K562 (cell line): ENCODE measurements around the gene ANHX. TPM values are rescaled to one million over a fixed set of nuclear protein-coding genes. Genes with fewer than 3 reads are reported as not detected.

Experiments
- ATAC-seq: fragments of 200-7000 bp; cut with Tn5 transposase; 3 replicates; pipeline ENCODE4 v1.9.1; 2020; ENCODE audit warnings: moderate library complexity
- BruUV-seq: library from RNA; stranded (reverse); fragments of 400-500 nt; replicated peaks from 2 replicates; lab custom pipeline; 2021; lab: Mats Ljungman, UMichigan
- CTCF ChIA-PET: fragments of 300-600 bp; formaldehyde crosslinking; extraction: SDS; loops from one replicate; lab custom pipeline; 2021; ENCODE audit warnings: low intra/inter-chr PET ratio; lab: Yijun Ruan, JAX
- POLR2A ChIA-PET: fragments of 300-600, 350-650 bp; sonication (Branson Sonifier 250); formaldehyde crosslinking; extraction: SDS; loops from one replicate; lab custom pipeline; 2021; ENCODE audit warnings: antibody characterized with exemption, inconsistent platforms; lab: Yijun Ruan, JAX
- DNase-seq, 4 experiments: peaks; one replicate each; pipeline versions ENCODE4 v3.0.0 to v3.0.0-alpha.2; 2011 to 2018; ENCODE audit warnings: low spot score in 3 of 4, mixed read lengths in 3 of 4; ENCODE audit errors: extremely low read depth in 1 of 4
- FAIRE-seq: peaks from 2 replicates; lab custom pipeline; 2011; peaks lifted over from hg19 to GRCh38; lab: Jason Lieb, UNC
- H2AFZ ChIP-seq: 2 replicates; pipeline ENCODE4 v1.6.0; 2011; ENCODE audit warnings: low read depth, low read length, control low read depth, inconsistent platforms
- H3K27ac ChIP-seq: fragments of 200-600 bp; 3 replicates; pipeline ENCODE4 v1.8.0; 2011; ENCODE audit warnings: low read depth, mild to moderate bottlenecking, control low read depth, inconsistent platforms, low read length, moderate library complexity, mixed read lengths; ENCODE audit errors: extremely low read depth
- H3K27me3 ChIP-seq, 2 experiments: fragments of 300-600 bp in 1 of 2; 2 replicates in 1 of 2; 3 replicates in 1 of 2; pipeline versions ENCODE4 v1.6.0 to v1.8.0; 2011; ENCODE audit warnings: inconsistent platforms in 2 of 2, low read length in 2 of 2, mild to moderate bottlenecking in 1 of 2, mixed read lengths in 1 of 2, moderate library complexity in 1 of 2; ENCODE audit not compliant: control insufficient read depth in 2 of 2, insufficient read depth in 2 of 2
- H3K36me3 ChIP-seq: fragments of 300-600 bp; 3 replicates; pipeline ENCODE4 v1.8.0; 2011; ENCODE audit warnings: mild to moderate bottlenecking, low read length, inconsistent platforms; ENCODE audit not compliant: control insufficient read depth, insufficient read depth
- H3K4me1 ChIP-seq, 2 experiments: fragments of 200-600 bp in 1 of 2; replicated peaks in 1 of 2; 2 replicates in 1 of 2; 3 replicates in 1 of 2; pipeline versions ENCODE4 v1.5.1 to v1.8.0; 2011; ENCODE audit warnings: inconsistent platforms in 2 of 2, low read length in 2 of 2, mild to moderate bottlenecking in 1 of 2, mixed read lengths in 1 of 2, moderate library complexity in 1 of 2; ENCODE audit not compliant: control insufficient read depth in 2 of 2, insufficient read depth in 2 of 2
- H3K4me2 ChIP-seq: 2 replicates; pipeline ENCODE4 v1.6.1; 2011; ENCODE audit warnings: low read length, control low read depth, inconsistent platforms, mixed read lengths; ENCODE audit not compliant: insufficient read depth
- H3K4me3 ChIP-seq: fragments of 200-600 bp; sonication (generic), shearing (Covaris generic); 2 replicates; pipeline ENCODE4 v1.5.1; 2016; ENCODE audit warnings: control low read depth, inconsistent platforms
- H3K79me2 ChIP-seq: fragments of 200-600 bp; 3 replicates; pipeline ENCODE4 v1.8.0; 2011; ENCODE audit warnings: low read length, inconsistent platforms; ENCODE audit not compliant: control insufficient read depth, insufficient read depth
- H3K9ac ChIP-seq, 2 experiments: 2 replicates each; pipeline versions ENCODE4 v1.6.0 to v1.6.1; 2011; ENCODE audit warnings: low read depth in 2 of 2, low read length in 2 of 2, control low read depth in 1 of 2, inconsistent platforms in 1 of 2, mild to moderate bottlenecking in 1 of 2, mixed read lengths in 1 of 2; ENCODE audit not compliant: insufficient read depth in 1 of 2
- H3K9me1 ChIP-seq: one replicate; pipeline ENCODE4 v1.6.0; 2011; ENCODE audit warnings: inconsistent platforms, mild to moderate bottlenecking, low read length, moderate library complexity; ENCODE audit not compliant: control insufficient read depth, insufficient read depth
- H3K9me3 ChIP-seq: replicated peaks from 2 replicates; pipeline ENCODE4 v1.5.1; 2011; ENCODE audit warnings: low read depth, low read length, inconsistent platforms; ENCODE audit not compliant: control insufficient read depth, insufficient read depth
- H4K20me1 ChIP-seq: replicated peaks from 2 replicates; pipeline ENCODE4 v1.6.1; 2011; ENCODE audit warnings: low read length, inconsistent platforms, mixed read lengths; ENCODE audit not compliant: control insufficient read depth, insufficient read depth
- BDP1 ChIP-seq: IDR thresholded peaks from 3 replicates; pipeline ENCODE4 v1.6.1; 2011; ENCODE audit not compliant: insufficient read length, insufficient read depth
- GTF2A2 ChIP-seq: IDR thresholded peaks from 2 replicates; pipeline ENCODE4 v1.6.1; 2016; ENCODE audit warnings: mild to moderate bottlenecking, missing genetic modification characterization, missing compliant biosample characterization
- L3MBTL2 ChIP-seq: fragments of 450-650 bp; IDR thresholded peaks from 2 replicates; pipeline ENCODE4 v1.6.1; 2016; ENCODE audit warnings: mild to moderate bottlenecking, moderate library complexity
- RBFOX2 ChIP-seq: fragments of 200-400 bp; formaldehyde crosslinking; IDR thresholded peaks from 2 replicates; pipeline ENCODE4 v1.6.1; 2017; ENCODE audit warnings: low read depth, mild to moderate bottlenecking, low read length, moderate library complexity
- RFX5 ChIP-seq: IDR thresholded peaks from 2 replicates; pipeline ENCODE4 v1.6.1; 2011; ENCODE audit warnings: low read depth, mild to moderate bottlenecking, improper control_type of control experiment, low read length
- SIX5 ChIP-seq, 2 experiments: IDR thresholded peaks; 2 replicates each; pipeline ENCODE4 v1.6.1; 2011; ENCODE audit warnings: low read length in 2 of 2, borderline replicate concordance in 1 of 2, low read depth in 1 of 2, mild to moderate bottlenecking in 1 of 2, moderate library complexity in 1 of 2; ENCODE audit not compliant: insufficient read depth in 1 of 2
- ZNF699 ChIP-seq: fragments of 250-450 bp; sonication (Bioruptor Pico); IDR thresholded peaks from 2 replicates; pipeline ENCODE4 v1.8.0; 2021; ENCODE audit warnings: mild to moderate bottlenecking, moderate library complexity; ENCODE audit not compliant: insufficient replicate concordance
- WGBS: fragments of 100-300 bp; shearing (Covaris generic); methylation state at CpG from one replicate; pipeline ENCODE4 v1.1.6; 2016; ENCODE audit warnings: low coverage, mixed read lengths; ENCODE audit not compliant: insufficient coverage; ENCODE audit errors: missing lambda C conversion rate; 5-methylcytosine and 5-hydroxymethylcytosine counted together
- in situ Hi-C: fragments of 300-500 bp; cut with MboI; formaldehyde crosslinking; loops from 4 replicates; pipeline ENCODE4 v1.15.0; 2018; ENCODE audit warnings: inconsistent platforms, mixed read lengths
- intact Hi-C: fragments of 100-400 bp; cut with micrococcal nuclease; formaldehyde crosslinking; loops from 2 replicates; pipeline ENCODE4 v1.14.2; 2022
- polyA plus RNA-seq, 8 experiments: library from polyadenylated mRNA; depleted of rRNA in 4 of 8; stranded (reverse) in 5 of 8; unstranded in 3 of 8; fragments of >200 nt; fragmentation: Nextera tagmentation in 2 of 8; fragmentation: Illumina TruSeq in 1 of 8; extraction: Ambion mirVana in 2 of 8; extraction: Trizol in 1 of 8; gene quantifications; 2 replicates each; pipeline versions ENCODE4 v1.2.1 to v1.2.3, GENCODE V29; 2011 to 2014; ENCODE audit warnings: inconsistent platforms in 1 of 8, missing spikeins in 1 of 8
- total RNA-seq, 7 experiments: library from RNA; depleted of rRNA in 6 of 7; stranded (reverse); fragments of >200 nt in 6 of 7; fragmentation: Illumina TruSeq in 2 of 7; extraction: Trizol in 2 of 7; gene quantifications; 2 replicates each; pipeline versions ENCODE4 v1.2.1 to v1.2.3, GENCODE V29; 2011 to 2021; ENCODE audit warnings: low replicate concordance in 1 of 7
- TF ChIP-seq, protein P1 (sequence below): fragments of 250-450 bp; sonication (Bioruptor Pico); IDR thresholded peaks from 2 replicates; pipeline ENCODE4 v1.8.0; 2022; ENCODE audit warnings: inconsistent platforms
- TF ChIP-seq, protein P2 (sequence below): fragments of 250-450 bp; sonication (Bioruptor Pico); IDR thresholded peaks from 2 replicates; pipeline ENCODE4 v1.8.0; 2022; ENCODE audit warnings: moderate library complexity, mild to moderate bottlenecking, inconsistent platforms
- TF ChIP-seq, protein P3 (sequence below): sonication (generic); formaldehyde crosslinking; IDR thresholded peaks from 2 replicates; pipeline ENCODE4 v1.8.0; 2022; ENCODE audit warnings: missing genetic modification reagents, mild to moderate bottlenecking, borderline replicate concordance

The ANHX gene
- total and polyA plus RNA-seq, 9 of the 15 experiments (the other 6 are each of a cell fraction or from before 2014, with no cell fraction given) = not detected

DNA sequence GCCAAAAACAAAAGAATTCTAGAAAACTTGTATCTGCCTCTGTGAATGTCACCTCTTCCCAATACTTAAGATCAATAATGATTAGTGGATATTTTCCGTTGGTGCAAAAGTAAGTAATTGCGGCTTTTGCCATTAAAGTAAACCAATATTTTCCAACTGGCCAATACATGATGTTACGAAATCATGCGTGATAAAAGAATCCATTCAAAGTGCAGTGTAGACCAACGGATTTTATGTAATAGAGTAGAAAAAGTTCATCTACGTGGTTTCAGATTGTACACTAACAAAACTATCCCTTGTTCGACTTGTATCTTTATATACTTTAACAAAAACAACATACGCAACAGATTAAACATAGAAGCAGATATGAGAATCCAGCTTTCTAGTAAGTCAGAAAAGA is 55.0 kb downstream of the ANHX start:
- Histone ChIP-seq H2AFZ (peak overlapping the region; percentile 99), H3K9me1 (no peaks in the 10 kb centered on the region), H3K4me2 (no peak overlapping the region), H3K9ac (no peak overlapping the region), H3K36me3 (peaks cover 11% of the 10 kb centered on the region; the same call in 2 of the 3 replicates), H3K9me3 (peaks cover 13% of the 10 kb centered on the region), H3K79me2 (peaks cover 8% of the 10 kb centered on the region; the same call in 2 of the 3 replicates), H3K27ac (peak overlapping the region; percentile 35; the same call in 1 of the 3 replicates), H4K20me1 (no peaks in the 10 kb centered on the region), H3K4me1 (no peaks in the 10 kb centered on the region), H3K4me3 (no peak overlapping the region), H3K27me3 (no peaks in the 10 kb centered on the region)
- no peak for FAIRE-seq
- CTCF ChIA-PET = no interaction called here
- no peak for ATAC-seq
- no peak for DNase-seq
- WGBS = 82% methylated on average over 8 of the region's 8 CpGs
- POLR2A ChIA-PET = interaction anchor here (0.7 to 1.1 kb wide), 4 partner anchors 10 to 218 kb away, joined by 3 read pairs; no protein-coding TSS in a partner anchor
- intact Hi-C loops (loop anchor here (1.0 kb wide), 2 partner anchors 100 to 143 kb away; partner anchors contain the start of genes ZNF140 and ZNF84), in situ Hi-C loops (no loop called here)
- TF ChIP-seq, protein P1, sequence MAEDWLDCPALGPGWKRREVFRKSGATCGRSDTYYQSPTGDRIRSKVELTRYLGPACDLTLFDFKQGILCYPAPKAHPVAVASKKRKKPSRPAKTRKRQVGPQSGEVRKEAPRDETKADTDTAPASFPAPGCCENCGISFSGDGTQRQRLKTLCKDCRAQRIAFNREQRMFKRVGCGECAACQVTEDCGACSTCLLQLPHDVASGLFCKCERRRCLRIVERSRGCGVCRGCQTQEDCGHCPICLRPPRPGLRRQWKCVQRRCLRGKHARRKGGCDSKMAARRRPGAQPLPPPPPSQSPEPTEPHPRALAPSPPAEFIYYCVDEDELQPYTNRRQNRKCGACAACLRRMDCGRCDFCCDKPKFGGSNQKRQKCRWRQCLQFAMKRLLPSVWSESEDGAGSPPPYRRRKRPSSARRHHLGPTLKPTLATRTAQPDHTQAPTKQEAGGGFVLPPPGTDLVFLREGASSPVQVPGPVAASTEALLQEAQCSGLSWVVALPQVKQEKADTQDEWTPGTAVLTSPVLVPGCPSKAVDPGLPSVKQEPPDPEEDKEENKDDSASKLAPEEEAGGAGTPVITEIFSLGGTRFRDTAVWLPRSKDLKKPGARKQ (CRISPR knock-in tag) = peak; percentile 88
- no peak for TF ChIP-seq RFX5
- no peak for TF ChIP-seq RBFOX2
- TF ChIP-seq, protein P2, sequence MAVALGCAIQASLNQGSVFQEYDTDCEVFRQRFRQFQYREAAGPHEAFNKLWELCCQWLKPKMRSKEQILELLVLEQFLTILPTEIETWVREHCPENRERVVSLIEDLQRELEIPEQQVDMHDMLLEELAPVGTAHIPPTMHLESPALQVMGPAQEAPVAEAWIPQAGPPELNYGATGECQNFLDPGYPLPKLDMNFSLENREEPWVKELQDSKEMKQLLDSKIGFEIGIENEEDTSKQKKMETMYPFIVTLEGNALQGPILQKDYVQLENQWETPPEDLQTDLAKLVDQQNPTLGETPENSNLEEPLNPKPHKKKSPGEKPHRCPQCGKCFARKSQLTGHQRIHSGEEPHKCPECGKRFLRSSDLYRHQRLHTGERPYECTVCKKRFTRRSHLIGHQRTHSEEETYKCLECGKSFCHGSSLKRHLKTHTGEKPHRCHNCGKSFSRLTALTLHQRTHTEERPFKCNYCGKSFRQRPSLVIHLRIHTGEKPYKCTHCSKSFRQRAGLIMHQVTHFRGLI = peak; percentile 28; the same call in 1 of the 2 replicates
- TF ChIP-seq L3MBTL2 = no peak
- no peak for TF ChIP-seq BDP1
- TF ChIP-seq, protein P3, sequence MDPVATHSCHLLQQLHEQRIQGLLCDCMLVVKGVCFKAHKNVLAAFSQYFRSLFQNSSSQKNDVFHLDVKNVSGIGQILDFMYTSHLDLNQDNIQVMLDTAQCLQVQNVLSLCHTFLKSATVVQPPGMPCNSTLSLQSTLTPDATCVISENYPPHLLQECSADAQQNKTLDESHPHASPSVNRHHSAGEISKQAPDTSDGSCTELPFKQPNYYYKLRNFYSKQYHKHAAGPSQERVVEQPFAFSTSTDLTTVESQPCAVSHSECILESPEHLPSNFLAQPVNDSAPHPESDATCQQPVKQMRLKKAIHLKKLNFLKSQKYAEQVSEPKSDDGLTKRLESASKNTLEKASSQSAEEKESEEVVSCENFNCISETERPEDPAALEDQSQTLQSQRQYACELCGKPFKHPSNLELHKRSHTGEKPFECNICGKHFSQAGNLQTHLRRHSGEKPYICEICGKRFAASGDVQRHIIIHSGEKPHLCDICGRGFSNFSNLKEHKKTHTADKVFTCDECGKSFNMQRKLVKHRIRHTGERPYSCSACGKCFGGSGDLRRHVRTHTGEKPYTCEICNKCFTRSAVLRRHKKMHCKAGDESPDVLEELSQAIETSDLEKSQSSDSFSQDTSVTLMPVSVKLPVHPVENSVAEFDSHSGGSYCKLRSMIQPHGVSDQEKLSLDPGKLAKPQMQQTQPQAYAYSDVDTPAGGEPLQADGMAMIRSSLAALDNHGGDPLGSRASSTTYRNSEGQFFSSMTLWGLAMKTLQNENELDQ = no peak
- 0 out of 2 replicates have a peak, but pooled peaks have one; percentile 22 for TF ChIP-seq GTF2A2 (tag)
- no peak for TF ChIP-seq ZNF699 (CRISPR knock-in tag)
- no peak for TF ChIP-seq SIX5 (IDR thresholded peaks at IDR 0.05; ENCODE audit: borderline replicate concordance in 1 of 2, insufficient read depth in 1 of 2, low read depth in 1 of 2, low read length in 2 of 2)
- BruUV-seq = no TSS peak
